ENCODE data around the gene TNRC18.
A peak's percentile ranks its signal among the peaks of the same experiment; 100 is the strongest.
"Not testable (repeated sequence)": the region's sequence is repeated elsewhere in the genome, so short reads cannot be mapped to it uniquely, and the experiment has no call there.

TNRC18 gene

DNA sequence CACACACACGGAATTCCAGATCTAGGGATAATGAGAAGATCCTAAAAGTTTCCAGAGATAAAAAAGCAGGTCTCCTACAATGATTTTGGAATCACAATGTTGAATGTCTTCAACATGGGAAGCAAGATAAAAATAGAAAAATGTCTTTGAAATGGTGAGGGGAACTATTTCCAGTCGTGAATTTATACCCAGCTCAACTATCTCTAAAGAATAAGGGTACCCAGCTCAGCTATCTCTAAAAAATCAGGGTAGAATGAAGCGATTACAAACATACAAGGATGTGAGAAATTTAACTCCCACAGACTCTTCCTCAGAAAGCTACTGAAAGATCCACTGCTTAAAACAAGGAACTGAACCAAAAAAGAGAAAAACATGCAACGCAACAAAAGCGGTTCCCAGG is 105.0 kb downstream of the TNRC18 start:
- DNase-seq (ENCODE audit: low read depth in 2 of 2) = not testable (repeated sequence)

DNA sequence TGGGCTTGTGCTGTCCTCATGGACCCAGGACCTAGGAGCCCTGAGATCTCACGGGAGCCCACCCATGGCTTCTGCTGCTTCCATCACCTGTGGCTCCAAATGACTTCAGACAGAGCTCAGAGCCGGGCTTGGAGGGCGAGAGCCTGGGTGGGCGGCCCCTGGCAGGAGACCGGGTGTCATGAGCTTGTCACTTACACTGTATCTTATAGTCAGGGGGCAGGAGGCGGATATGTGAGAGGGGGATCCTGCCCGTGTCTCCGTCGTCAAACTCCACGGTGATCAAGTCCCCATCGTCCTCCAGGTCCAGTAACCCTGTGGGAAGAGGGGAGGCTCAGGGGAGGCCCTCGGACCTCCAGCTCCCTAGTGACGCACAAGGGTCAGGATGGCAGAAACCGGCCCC is 107.9 kb downstream of the TNRC18 start:
- no peak for DNase-seq (ENCODE audit: low read depth in 2 of 2)

- no peak for DNase-seq (ENCODE audit: low read depth in 2 of 2)
These were observed 108.8 kb downstream of the TNRC18 start for GRCh38 chr7:5314864-5315263.

- not testable (repeated sequence) for DNase-seq (ENCODE audit: low read depth in 2 of 2)
These were observed 110.4 kb downstream of the TNRC18 start for GRCh38 chr7:5313076-5313885.

DNA sequence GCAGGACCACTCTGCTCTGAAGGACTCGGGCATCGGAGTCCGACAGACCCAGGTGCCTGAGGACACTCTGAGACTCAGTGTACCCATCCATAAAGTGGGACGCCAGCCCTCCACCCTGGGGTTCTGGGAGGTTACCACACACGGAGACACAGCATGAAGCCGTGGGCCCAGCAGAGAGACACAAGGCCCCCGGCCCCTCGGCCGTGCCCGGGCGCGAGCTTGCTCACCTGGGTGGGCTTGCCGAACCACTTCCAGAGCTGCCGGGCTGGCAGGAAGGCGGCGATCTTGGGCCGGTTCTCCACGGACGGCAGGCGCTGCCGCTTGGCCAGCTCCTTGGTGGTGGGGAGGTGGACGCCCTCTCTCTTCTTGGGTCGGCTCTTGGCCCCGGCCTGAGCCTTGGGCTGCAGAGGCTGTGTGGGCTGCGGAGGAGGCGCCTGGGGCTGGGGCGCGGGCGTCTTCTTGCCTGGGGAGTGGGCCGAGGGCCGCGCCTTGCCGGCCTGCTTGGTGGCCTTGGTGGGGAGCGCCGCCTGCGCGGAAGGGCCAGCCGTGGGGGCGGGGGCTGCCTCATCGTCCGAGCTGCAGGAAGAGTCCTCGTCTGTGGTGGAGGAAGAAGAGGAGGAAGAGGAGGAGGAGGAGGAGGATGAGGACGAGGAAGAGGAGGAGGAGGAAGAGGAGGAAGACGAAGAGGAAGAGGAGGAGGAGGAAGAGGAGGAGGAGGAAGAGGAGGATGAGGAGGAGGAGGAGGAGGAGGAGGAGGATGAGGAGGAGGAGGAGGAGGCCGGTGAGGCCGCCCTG is 111.2 kb downstream of the TNRC18 start:
- DNase-seq (ENCODE audit: low read depth in 2 of 2) = not testable (repeated sequence)

- DNase-seq (ENCODE audit: low read depth in 2 of 2) = no peak
These were observed 112.7 kb downstream of the TNRC18 start for GRCh38 chr7:5310822-5311405.

GRCh38 chr7:5309146-5309545 is 114.5 kb downstream of the TNRC18 start:
- DNase-seq (ENCODE audit: low read depth in 2 of 2) = no peak

DNA sequence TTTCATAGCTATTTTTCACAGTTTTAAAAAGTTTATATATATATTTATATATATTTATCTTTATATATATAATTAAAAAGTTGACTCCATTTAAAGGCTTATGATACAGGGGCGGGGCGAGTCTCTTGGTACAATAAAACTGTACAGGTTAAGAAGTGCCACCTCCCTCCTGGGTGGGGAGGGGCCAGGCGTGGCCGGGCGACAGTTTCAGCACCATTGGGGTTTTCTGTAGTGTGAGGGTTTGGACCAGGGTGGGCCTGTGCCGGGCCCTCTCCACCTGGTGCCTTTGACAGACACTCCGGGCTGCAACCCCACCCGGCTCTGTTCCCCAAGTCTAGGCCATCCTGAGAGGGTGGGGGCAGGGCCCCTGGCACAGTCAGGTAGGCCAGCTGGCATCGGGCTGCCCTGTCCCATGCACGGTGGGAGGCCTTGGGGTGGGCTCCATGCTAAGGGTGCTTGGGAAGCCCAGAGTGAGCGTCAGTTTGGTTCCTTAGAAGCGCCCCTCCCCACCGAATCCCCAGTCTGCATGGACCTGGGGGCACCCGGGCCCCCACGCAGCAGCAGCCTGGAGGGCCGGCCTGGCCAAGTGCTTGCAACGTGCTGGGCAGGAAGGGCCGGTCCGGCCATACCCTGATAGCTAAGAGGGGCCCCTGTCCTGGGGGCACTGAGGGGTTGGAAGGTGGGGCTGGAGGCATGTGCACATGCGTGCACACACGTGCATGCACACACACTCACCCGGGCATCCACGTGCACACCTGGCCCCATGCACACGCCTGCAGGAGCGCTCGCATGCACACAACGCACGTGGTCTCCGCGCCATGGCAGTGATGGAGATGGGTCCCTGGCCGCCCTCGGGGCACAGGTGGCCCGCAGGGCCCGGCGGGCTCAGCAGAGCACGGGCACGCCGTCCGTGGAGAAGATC is 116.2 kb downstream of the TNRC18 start:
- not testable (repeated sequence) for DNase-seq (ENCODE audit: low read depth in 2 of 2)

GRCh38 chr7:5305050-5305449 is 118.6 kb downstream of the TNRC18 start:
- DNase-seq (ENCODE audit: low read depth in 2 of 2) = not testable (repeated sequence)

DNA sequence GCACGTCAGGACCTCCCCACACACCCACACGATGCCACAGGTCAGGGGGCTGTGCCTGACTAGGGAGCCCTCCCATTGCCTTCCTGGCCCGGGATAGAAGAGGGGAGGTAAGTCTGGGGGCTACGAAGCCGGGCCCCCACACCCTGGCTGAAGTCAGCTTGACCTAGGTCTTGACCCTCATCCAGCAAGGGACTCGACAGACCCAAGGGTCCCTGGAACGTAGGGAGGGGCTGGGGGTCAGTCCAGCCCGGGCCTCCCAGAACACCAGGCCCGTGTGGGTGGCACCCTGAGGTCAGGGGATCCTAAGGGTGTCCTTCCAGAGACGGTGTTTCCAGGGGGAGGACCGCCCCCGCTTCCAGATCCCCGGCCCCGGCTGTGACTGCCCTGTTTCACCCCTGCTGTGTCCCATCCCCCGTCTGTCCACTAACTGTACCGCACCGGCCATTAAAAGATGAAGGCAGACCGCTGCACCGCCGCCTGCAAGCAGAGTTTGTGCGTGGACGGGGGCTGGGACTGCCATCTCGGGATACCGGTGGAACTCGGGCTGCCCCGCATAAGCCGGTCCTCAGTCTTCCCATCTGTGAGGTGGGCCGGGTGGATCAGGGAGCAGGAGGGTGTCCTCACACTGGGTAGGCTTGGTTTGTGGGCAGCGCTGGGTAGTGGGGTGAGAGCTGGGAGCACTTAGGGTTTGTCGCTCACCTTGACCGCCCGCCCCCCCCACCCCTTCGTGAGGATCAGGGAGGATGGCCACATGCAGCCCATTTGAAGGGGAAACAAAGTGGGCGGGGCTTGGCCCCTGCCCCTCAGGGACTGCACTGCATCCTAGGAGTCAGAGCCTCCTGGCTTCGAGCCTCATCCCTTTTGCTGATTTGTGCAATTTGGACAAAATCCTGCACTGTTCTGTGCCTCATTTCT is 119.8 kb downstream of the TNRC18 start:
- DNase-seq (ENCODE audit: low read depth in 2 of 2) = no peak

DNA sequence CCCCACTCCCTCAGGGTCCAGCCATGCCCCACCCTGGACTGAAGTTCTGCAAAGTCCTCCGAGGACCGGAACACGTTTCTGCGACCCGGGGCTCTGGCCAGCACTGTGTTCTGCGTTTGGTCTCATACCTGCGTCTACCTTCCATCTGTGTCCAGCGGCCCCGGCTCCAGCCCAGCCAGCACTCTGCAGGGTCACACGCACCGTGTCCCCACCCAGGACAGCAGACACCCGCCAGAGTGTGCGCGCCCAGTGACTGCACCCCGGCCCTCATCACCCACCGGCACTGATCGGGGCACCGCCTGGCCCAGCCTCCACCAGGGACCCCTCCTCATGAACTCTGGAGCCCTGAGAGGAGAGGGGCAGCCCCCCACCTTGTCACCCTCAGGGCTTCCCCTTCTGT is 120.6 kb downstream of the TNRC18 start:
- no peak for DNase-seq (ENCODE audit: low read depth in 2 of 2)

DNA sequence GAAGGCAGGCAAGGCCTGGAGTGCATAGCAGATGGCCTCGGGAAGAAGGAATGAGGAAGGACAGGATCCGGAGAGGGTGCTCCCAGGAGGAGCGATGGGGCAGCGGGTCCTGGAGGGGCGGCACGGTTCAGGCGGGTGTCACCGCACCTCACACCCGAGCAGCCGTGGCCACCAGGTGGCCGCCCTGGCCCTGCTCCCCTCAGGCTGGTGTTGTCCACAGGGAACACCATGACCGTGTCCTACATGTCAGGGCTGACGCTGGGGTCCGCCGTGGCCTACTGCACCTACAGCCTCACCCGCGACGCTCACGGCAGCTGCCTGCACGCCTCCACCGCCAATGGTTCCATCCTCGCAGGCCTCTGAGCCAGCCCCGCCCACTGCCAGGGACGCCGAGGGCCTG is 121.1 kb downstream of the TNRC18 start:
- no peak for DNase-seq (ENCODE audit: low read depth in 2 of 2)

DNA sequence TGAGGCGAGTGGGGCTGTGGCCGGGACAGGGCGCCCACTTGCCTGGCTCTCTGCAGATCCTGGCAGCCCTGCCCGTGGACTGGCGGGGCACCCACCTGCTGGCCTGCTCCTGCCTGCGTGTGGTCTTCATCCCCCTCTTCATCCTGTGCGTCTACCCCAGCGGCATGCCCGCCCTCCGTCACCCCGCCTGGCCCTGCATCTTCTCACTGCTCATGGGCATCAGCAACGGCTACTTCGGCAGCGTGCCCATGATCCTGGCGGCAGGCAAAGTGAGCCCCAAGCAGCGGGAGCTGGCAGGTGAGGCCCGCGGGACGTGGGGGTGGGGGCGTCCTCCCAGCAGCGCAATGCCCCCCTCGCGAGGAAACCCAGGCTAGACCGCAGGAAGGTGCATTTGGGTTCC is 123.3 kb downstream of the TNRC18 start:
- no peak for DNase-seq (ENCODE audit: low read depth in 2 of 2)

DNA sequence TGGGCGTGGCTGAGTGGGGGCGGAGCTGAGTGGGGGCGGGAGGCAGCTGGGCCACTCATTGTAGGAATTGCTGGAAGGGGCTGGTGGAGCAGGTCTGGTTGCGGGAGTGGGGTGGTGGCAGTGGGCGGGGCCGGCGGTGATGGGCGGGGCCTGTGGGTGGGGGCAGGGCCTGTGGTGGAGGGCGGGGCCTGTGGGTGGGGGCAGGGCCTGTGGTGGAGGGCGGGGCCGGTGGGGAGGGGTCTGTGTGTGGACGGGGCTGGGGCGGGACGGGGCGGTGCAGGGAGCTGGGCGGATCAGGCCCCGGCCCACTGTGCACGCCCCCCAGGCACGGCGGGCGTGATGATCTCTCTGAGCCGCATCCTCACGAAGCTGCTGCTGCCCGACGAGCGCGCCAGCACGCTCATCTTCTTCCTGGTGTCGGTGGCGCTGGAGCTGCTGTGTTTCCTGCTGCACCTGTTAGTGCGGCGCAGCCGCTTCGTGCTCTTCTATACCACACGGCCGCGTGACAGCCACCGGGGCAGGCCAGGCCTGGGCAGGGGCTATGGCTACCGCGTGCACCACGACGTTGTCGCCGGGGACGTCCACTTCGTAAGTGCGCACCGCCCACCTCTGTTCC is 126.9 kb downstream of the TNRC18 start:
- DNase-seq (ENCODE audit: low read depth in 2 of 2) = peak; percentile 34 to 36

- no peak for DNase-seq (ENCODE audit: low read depth in 2 of 2)
These were observed 127.5 kb downstream of the TNRC18 start for GRCh38 chr7:5296015-5296610.

DNA sequence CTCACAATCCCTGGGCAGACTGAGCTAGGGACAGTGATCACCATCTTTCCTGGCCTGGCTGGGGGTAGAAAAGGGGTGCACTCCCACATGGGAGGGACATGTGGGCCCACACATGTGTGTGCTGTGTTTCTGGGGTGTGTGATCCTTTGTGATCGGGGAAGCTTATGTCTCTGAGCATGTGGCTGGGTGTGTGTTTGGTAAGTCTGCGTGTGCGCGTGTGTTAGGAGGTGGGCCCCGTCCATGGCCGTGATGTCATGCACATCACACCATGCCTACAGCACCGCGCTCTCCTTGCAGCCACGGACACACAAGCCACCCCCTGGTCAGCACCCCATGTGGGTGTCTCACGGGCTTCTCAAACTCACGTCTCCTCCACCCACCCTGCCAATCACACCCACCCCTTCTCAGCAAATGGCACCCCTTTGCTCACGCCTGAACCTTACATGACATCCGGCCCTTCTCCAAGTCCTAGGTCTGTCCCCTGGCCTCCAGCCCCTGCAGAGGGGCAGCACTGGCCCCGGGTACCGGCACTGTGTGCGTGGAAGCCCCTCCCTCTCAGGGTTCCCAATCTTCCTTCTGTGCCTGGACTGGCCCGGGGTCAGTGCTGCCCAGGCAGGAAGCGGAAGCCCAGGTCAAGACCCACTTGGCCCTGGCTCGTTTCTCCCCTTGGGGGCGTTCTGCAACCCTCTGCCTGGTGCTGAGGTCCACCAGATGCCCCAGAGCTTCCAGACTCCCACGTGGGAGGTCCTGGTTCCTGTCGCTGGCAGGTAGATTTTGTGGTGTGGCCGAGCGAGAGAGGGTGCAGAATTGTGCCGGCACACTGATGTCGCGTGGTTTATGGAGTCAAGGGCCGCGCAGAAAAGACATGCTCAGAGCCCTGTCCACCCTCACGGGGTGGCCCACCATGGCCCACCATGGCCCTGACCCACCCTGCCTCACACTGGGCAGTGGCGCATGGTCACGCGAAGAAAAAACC is 128.3 kb downstream of the TNRC18 start:
- no peak for DNase-seq (ENCODE audit: low read depth in 2 of 2)

DNA sequence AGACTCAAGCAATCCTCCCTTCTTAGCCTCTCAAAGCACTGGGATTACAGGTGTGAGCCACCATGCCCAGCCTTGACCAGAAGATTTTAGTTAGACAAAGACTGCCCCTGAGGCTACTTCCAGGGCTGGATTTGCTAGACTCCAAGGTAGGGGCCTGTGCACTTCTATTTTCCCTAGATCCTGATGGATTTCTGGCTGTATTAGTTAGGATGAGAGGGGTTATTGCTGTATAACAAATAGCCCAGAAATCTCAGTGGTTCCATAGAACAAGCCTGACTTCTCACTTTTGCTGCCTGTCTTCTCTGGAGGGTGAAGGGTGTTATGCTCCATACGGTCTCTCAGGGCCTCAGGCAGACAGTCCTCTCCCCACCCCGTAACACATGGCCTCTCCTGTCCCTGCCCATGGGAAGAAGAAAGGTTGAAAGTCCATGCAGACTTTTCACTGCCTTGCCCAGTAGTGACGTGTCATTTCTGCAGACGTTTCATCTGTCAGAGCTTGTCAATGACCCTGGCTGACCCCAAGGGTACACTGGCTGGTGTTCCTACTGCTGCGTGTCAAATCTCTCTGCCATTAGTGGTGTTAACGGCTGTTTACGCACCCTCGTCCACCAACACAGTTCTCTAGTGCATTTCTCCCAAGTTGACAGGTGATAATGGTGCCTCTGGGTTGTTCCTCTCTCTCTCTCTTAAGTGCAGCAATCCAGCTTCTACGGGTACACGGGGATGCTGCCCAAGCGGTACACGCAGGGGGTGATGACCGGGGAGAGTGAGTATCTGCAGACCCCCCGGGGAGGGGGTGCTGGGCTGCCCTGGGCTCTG is 129.3 kb downstream of the TNRC18 start:
- no peak for DNase-seq (ENCODE audit: low read depth in 2 of 2)
